AG04449 (cell line): Measurements from ENCODE around the gene CMBL.
"Not testable (repeated sequence)": the region's sequence is repeated elsewhere in the genome, so short reads cannot be mapped to it uniquely, and the experiment has no call there.

Experiments used
- CTCF ChIA-PET: fragments of 350-600 bp; formaldehyde crosslinking; extraction: SDS; loops from one replicate; lab custom pipeline; 2021; ENCODE audit warnings: antibody characterized with exemption; lab: Yijun Ruan, JAX
- POLR2A ChIA-PET: fragments of 400-600, 350-600 bp; formaldehyde crosslinking; extraction: SDS; loops from one replicate; lab custom pipeline; 2020; ENCODE audit warnings: antibody characterized with exemption, inconsistent platforms; lab: Yijun Ruan, JAX
- DNase-seq: peaks from one replicate; pipeline ENCODE4 v3.0.0-alpha.2; 2010; ENCODE audit warnings: low read depth, low spot score
- H3K4me3 ChIP-seq: 2 replicates; pipeline ENCODE4 v1.5.1; 2011; ENCODE audit warnings: low read depth, mild to moderate bottlenecking, control low read depth, low read length
- CTCF ChIP-seq: IDR thresholded peaks from one replicate; pipeline ENCODE4 v1.5.1; 2011; ENCODE audit warnings: mild to moderate bottlenecking, moderate library complexity, low read length, control low read depth, inconsistent platforms; ENCODE audit not compliant: insufficient read depth; ENCODE audit errors: missing control alignments

CMBL gene

GRCh38 chr5:10276691-10277090 lies 31.0 kb downstream of the CMBL start:
- CTCF ChIA-PET, result interaction anchor here (1.7 kb wide), 1 partner anchor 147 kb away, joined by 4 read pairs; no protein-coding TSS in a partner anchor
- POLR2A ChIA-PET, result no interaction called here
- no peak for DNase-seq
- no peak overlapping the region for H3K4me3 ChIP-seq
- no peak for TF ChIP-seq CTCF

GRCh38 chr5:10275991-10276390 lies 31.7 kb downstream of the CMBL start:
- no peak for DNase-seq
- H3K4me3 ChIP-seq, result no peak overlapping the region
- no peak for TF ChIP-seq CTCF
- CTCF ChIA-PET, result interaction anchor here (1.0 to 1.4 kb wide), 2 partner anchors 8 to 10 kb away, joined by 3 to 5 read pairs; no protein-coding TSS in a partner anchor
- POLR2A ChIA-PET, result no interaction called here

GRCh38 chr5:10275460-10275859 lies 32.2 kb downstream of the CMBL start:
- POLR2A ChIA-PET, result no interaction called here
- no peak for DNase-seq
- CTCF ChIA-PET, result interaction anchor here (1.0 to 1.4 kb wide), 2 partner anchors 8 to 10 kb away, joined by 3 to 5 read pairs; no protein-coding TSS in a partner anchor
- no peak overlapping the region for H3K4me3 ChIP-seq
- no peak for TF ChIP-seq CTCF

DNA sequence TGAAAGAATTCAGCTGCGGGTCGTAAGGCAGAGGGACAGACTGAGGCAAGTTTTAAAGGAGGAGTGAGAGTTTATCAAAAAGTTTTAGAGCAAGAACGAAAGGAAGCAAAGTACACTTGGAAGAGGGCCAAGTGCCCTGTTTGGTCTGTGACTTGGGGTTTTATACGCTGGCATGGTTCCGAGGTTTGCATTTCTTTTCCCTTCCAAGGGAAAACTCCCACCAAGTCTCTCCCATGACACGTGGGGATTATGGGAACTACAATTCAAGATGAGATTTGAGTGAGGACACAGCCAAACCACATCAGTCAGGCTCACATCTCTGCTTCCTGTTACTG lies 34.9 kb downstream of the CMBL start:
- POLR2A ChIA-PET, DNase-seq, H3K4me3 ChIP-seq: not testable (repeated sequence)
- CTCF ChIA-PET, result interaction anchor here (2.0 kb wide), 1 partner anchor 11 kb away, joined by 11 read pairs; no protein-coding TSS in a partner anchor

GRCh38 chr5:10272053-10272874 lies 35.4 kb downstream of the CMBL start:
- POLR2A ChIA-PET, result no interaction called here

DNA sequence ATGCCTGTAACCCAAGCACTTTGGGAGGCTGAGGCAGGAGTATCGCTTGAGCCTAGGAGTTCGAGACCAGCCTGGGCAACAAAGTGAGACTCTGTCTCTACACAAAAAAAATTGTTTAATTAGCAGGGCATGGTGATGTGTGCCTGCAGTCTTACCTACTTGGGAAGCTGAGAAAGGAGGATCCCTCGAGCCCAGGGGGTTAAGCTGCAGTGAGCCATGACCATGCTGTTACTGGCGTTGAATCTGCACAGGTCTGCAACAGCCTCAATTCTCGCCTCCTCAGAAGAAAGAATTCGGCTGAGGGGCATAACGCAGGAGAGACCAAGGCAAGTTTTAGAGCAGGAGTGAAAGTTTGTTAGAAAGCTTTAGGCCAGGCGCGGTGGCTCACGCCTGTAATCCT lies 39.6 kb downstream of the CMBL start:
- CTCF ChIA-PET, result interaction anchor here (1.5 kb wide), 1 partner anchor 156 kb away, joined by 3 read pairs; no protein-coding TSS in a partner anchor

More at GRCh38 chr5:10272053-10272874, 35.4 kb downstream of the CMBL start:
- no peak overlapping the region for H3K4me3 ChIP-seq
- CTCF ChIA-PET, result interaction anchor here (2.0 kb wide), 1 partner anchor 12 kb away, joined by 11 read pairs; no protein-coding TSS in a partner anchor
- no peak for TF ChIP-seq CTCF
- DNase-seq, result no peak

More for the DNA sequence above, 39.6 kb downstream of the CMBL start:
- POLR2A ChIA-PET, result no interaction called here
- no peak overlapping the region for H3K4me3 ChIP-seq
- no peak for TF ChIP-seq CTCF
- no peak for DNase-seq
